Trophoblast cell (in vitro differentiated cells and primary cell): ENCODE data around the gene MAGOHB. TPM values are rescaled to one million over a fixed set of nuclear protein-coding genes. Genes with fewer than 3 reads are reported as not detected.

ENCODE experiments used
- DNase-seq, 2 donors: peaks; one replicate each; pipeline ENCODE4 v3.0.0-alpha.2; 2016
- H2AFZ ChIP-seq: 2 replicates; pipeline ENCODE4 v1.6.1; 2013; ENCODE audit warnings: low read length, moderate library complexity, mild to moderate bottlenecking; ENCODE audit not compliant: insufficient read depth, poor library complexity
- H2AK5ac ChIP-seq: 2 replicates; pipeline ENCODE4 v1.6.1; 2013; ENCODE audit warnings: mild to moderate bottlenecking, low read length
- H2BK120ac ChIP-seq: 2 replicates; pipeline ENCODE4 v1.6.1; 2013; ENCODE audit warnings: low read length, mild to moderate bottlenecking, moderate library complexity; ENCODE audit not compliant: insufficient read depth, poor library complexity
- H2BK12ac ChIP-seq: 2 replicates; pipeline ENCODE4 v1.6.1; 2013; ENCODE audit warnings: mild to moderate bottlenecking, low read length, moderate library complexity
- H2BK5ac ChIP-seq: 2 replicates; pipeline ENCODE4 v1.6.1; 2013; ENCODE audit warnings: low read length, low read depth, moderate library complexity, mild to moderate bottlenecking; ENCODE audit not compliant: poor library complexity
- H3K14ac ChIP-seq: 2 replicates; pipeline ENCODE4 v1.6.1; 2013; ENCODE audit warnings: mild to moderate bottlenecking, low read length
- H3K18ac ChIP-seq: 2 replicates; pipeline ENCODE4 v1.6.1; 2013; ENCODE audit warnings: mild to moderate bottlenecking, low read length
- H3K23ac ChIP-seq: 2 replicates; pipeline ENCODE4 v1.6.1; 2013; ENCODE audit warnings: low read length
- H3K27ac ChIP-seq: 2 replicates; pipeline ENCODE4 v1.5.1; 2013; ENCODE audit warnings: low read depth, mild to moderate bottlenecking, inconsistent platforms, low read length, moderate library complexity
- H3K27me3 ChIP-seq: 2 replicates; pipeline ENCODE4 v1.6.1; 2013; ENCODE audit warnings: inconsistent platforms, mild to moderate bottlenecking, low read length, moderate library complexity; ENCODE audit not compliant: insufficient read depth
- H3K36me3 ChIP-seq, 2 experiments: 1 replicate in 1 of 2; 2 replicates in 1 of 2; pipeline ENCODE4 v1.6.1; 2013; ENCODE audit warnings: low read length in 2 of 2, mild to moderate bottlenecking in 2 of 2, moderate library complexity in 1 of 2; ENCODE audit not compliant: insufficient read depth in 2 of 2, control insufficient read depth in 1 of 2
- H3K4ac ChIP-seq: 2 replicates; pipeline ENCODE4 v1.6.1; 2013; ENCODE audit warnings: low read depth, mild to moderate bottlenecking, low read length, moderate library complexity
- H3K4me1 ChIP-seq, 2 experiments: 1 replicate in 1 of 2; 2 replicates in 1 of 2; pipeline ENCODE4 v1.6.1; 2013; ENCODE audit warnings: low read length in 2 of 2, mild to moderate bottlenecking in 2 of 2, moderate library complexity in 1 of 2; ENCODE audit not compliant: insufficient read depth in 2 of 2, control insufficient read depth in 1 of 2
- H3K4me2 ChIP-seq: 2 replicates; pipeline ENCODE4 v1.6.1; 2013; ENCODE audit warnings: inconsistent platforms, mild to moderate bottlenecking, low read length, moderate library complexity
- H3K4me3 ChIP-seq: 2 replicates; pipeline ENCODE4 v1.5.1; 2013; ENCODE audit warnings: mild to moderate bottlenecking, low read depth, low read length, inconsistent platforms
- H3K79me1 ChIP-seq: one replicate; pipeline ENCODE4 v1.6.1; 2013; ENCODE audit warnings: low read length
- H3K79me2 ChIP-seq: 2 replicates; pipeline ENCODE4 v1.6.1; 2013; ENCODE audit warnings: low read length, mild to moderate bottlenecking; ENCODE audit not compliant: control insufficient read depth, insufficient read depth, poor library complexity
- H3K9ac ChIP-seq: 2 replicates; pipeline ENCODE4 v1.6.1; 2013; ENCODE audit warnings: mild to moderate bottlenecking, low read length
- H3K9me3 ChIP-seq: 2 replicates; pipeline ENCODE4 v1.6.1; 2013; ENCODE audit warnings: low read depth, mild to moderate bottlenecking, control low read depth, inconsistent platforms, low read length; ENCODE audit not compliant: insufficient read depth
- H4K12ac ChIP-seq: 2 replicates; pipeline ENCODE4 v1.6.1; 2013; ENCODE audit warnings: low read depth, mild to moderate bottlenecking, low read length, moderate library complexity
- H4K8ac ChIP-seq: 2 replicates; pipeline ENCODE4 v1.6.1; 2013; ENCODE audit warnings: low read depth, mild to moderate bottlenecking, low read length, moderate library complexity
- H4K91ac ChIP-seq: one replicate; pipeline ENCODE4 v1.6.1; 2013; ENCODE audit warnings: low read depth, mild to moderate bottlenecking, low read length, moderate library complexity
- WGBS: extraction: QIAGEN DNeasy Blood & Tissue Kit; methylation state at CpG from one replicate; pipeline ENCODE4 v1.1.7; 2013; ENCODE audit warnings: missing lambda C conversion rate; ENCODE audit not compliant: insufficient read length, insufficient coverage; ENCODE audit errors: extremely low coverage; 5-methylcytosine and 5-hydroxymethylcytosine counted together
- polyA plus RNA-seq: library from polyadenylated mRNA; stranded (reverse); fragments of 200-250 nt; gene quantifications from 2 replicates; pipeline ENCODE4 v1.2.3, GENCODE V29; 2013

The MAGOHB gene
- 32.1 TPM in 2 replicates for polyA plus RNA-seq

- peak within 1 kb of the TSS; percentile 91 for H3K4me3 ChIP-seq
- peak within 1 kb of the TSS; percentile 94 for H3K9ac ChIP-seq
- peaks cover 2 to 4% of the 10 kb centered on the region in 2 experiments for H3K36me3 ChIP-seq
- peak within 1 kb of the TSS; percentile 91 for H3K18ac ChIP-seq
- peak; percentile 96 to 100 for DNase-seq
- H4K8ac ChIP-seq, result peak within 1 kb of the TSS; percentile 96
- peak within 1 kb of the TSS; percentile 42 for H2AK5ac ChIP-seq
- no peak within 1 kb of the TSS for H2BK12ac ChIP-seq
- H4K91ac ChIP-seq, result peak within 1 kb of the TSS; percentile 86
- peak within 1 kb of the TSS; percentile 87 for H2BK5ac ChIP-seq
- H3K14ac ChIP-seq, result peak within 1 kb of the TSS; percentile 94
- H3K4me2 ChIP-seq, result peak within 1 kb of the TSS; percentile 78
- H2AFZ ChIP-seq, result peak within 1 kb of the TSS; percentile 90
- peaks cover 0 to 3% of the 10 kb centered on the region in 2 experiments for H3K4me1 ChIP-seq
- H3K79me1 ChIP-seq, result peaks cover 2% of the 10 kb centered on the region
- peak within 1 kb of the TSS; percentile 66 for H3K4ac ChIP-seq
- no peak within 1 kb of the TSS for H3K23ac ChIP-seq
- H3K27ac ChIP-seq, result peak within 1 kb of the TSS; percentile 36
- H3K27me3 ChIP-seq, result no peaks in the 10 kb centered on the region
- no CpG with 5 or more reads among the region's 45 CpGs for WGBS
- no peaks in the 10 kb centered on the region for H3K9me3 ChIP-seq
- H4K12ac ChIP-seq, result peak within 1 kb of the TSS; percentile 89
- peak within 1 kb of the TSS; percentile 62 for H2BK120ac ChIP-seq
- H3K79me2 ChIP-seq, result peaks cover 7% of the 10 kb centered on the region
Observed at GRCh38 chr12:10613349-10614055, at the start of gene MAGOHB. Gene MAGOHB (minus strand): TSS chr12:10613609. CDS start chr12:10613532, 77 bp downstream.

GRCh38 chr12:10661338-10661737, 47.9 kb upstream of the MAGOHB start:
- no peaks in the 10 kb centered on the region for H3K36me3 ChIP-seq
- no peak overlapping the region for H3K18ac ChIP-seq
- no peak overlapping the region for H2BK5ac ChIP-seq
- no peak overlapping the region for H4K12ac ChIP-seq
- H3K27me3 ChIP-seq, result no peaks in the 10 kb centered on the region
- H3K9me3 ChIP-seq, result no peaks in the 10 kb centered on the region
- no peak overlapping the region for H2BK12ac ChIP-seq
- H3K27ac ChIP-seq, result no peak overlapping the region
- peaks cover 0 to 2% of the 10 kb centered on the region in 2 experiments for H3K4me1 ChIP-seq
- no peak overlapping the region for H3K4me2 ChIP-seq
- WGBS, result no CpG with 5 or more reads among the region's 3 CpGs
- H3K9ac ChIP-seq, result no peak overlapping the region
- no peaks in the 10 kb centered on the region for H3K79me1 ChIP-seq
- no peak overlapping the region for H2AFZ ChIP-seq
- H3K4ac ChIP-seq, result no peak overlapping the region
- H2AK5ac ChIP-seq, result no peak overlapping the region
- no peak overlapping the region for H3K4me3 ChIP-seq
- no peak overlapping the region for H2BK120ac ChIP-seq
- no peak overlapping the region for H3K14ac ChIP-seq
- H3K79me2 ChIP-seq, result no peaks in the 10 kb centered on the region
- H4K8ac ChIP-seq, result no peak overlapping the region
- peak in 1 of 2 donors; percentile 38 for DNase-seq
- no peak overlapping the region for H4K91ac ChIP-seq
- H3K23ac ChIP-seq, result no peak overlapping the region

DNA sequence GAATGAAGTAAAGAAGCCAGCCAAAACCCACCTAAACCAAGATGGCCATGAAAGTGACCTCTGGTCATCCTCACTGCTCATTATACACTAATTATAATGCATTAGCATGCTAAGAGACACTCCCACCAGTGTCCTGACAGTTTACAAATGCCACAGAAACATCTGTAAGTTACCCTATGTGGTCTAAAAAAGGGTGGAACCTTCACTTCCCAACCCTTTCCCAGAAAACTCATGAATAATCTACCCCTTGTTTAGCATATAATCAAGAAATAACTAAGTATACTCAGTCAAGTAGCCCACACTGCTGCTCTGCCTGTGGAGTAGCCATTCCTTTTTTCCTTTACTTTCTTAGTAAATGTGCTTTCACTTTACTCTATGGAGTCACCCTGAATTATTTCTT, 40.6 kb upstream of the MAGOHB start:
- Histone ChIP-seq H4K8ac (no peak overlapping the region), H3K14ac (no peak overlapping the region), H2BK5ac (no peak overlapping the region), H2BK120ac (no peak overlapping the region), H3K27ac (no peak overlapping the region), H3K79me1 (no peaks in the 10 kb centered on the region), H3K9ac (no peak overlapping the region), H3K4me2 (no peak overlapping the region), H3K36me3 (no peaks in the 10 kb centered on the region), H3K79me2 (no peaks in the 10 kb centered on the region), H3K4me3 (no peak overlapping the region), H3K27me3 (no peaks in the 10 kb centered on the region), H2AK5ac (no peak overlapping the region), H3K4me1 (no peaks in the 10 kb centered on the region), H3K23ac (no peak overlapping the region), H4K12ac (no peak overlapping the region), H2BK12ac (no peak overlapping the region), H3K18ac (no peak overlapping the region), H2AFZ (no peak overlapping the region), H3K9me3 (no peaks in the 10 kb centered on the region), H3K4ac (no peak overlapping the region), H4K91ac (no peak overlapping the region)
- no peak for DNase-seq

DNA sequence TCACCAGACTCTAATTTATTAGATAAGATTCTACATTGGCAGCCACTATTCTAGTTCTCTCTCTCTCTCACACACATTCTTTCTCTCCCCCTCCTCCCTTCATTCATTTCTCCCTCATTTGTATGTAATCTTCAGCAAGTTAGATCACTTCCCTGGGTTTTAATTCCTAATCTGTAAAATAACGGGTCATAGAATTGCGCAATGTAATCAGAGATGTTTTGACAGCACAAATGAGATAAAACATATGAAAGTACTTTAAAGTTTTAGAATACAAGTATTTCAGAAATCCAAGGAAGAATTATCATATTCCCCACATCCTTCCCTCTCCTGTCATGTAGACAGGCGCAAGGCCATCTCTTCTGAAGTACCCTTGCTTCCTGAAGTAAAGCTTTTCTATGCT, 38.8 kb upstream of the MAGOHB start:
- H2AFZ ChIP-seq, result no peak overlapping the region
- WGBS, result no CpG with 5 or more reads among the region's 3 CpGs
- H3K9me3 ChIP-seq, result no peaks in the 10 kb centered on the region
- H3K23ac ChIP-seq, result no peak overlapping the region
- no peaks in the 10 kb centered on the region for H3K79me1 ChIP-seq
- H2AK5ac ChIP-seq, result no peak overlapping the region
- no peak overlapping the region for H3K4ac ChIP-seq
- H3K4me2 ChIP-seq, result no peak overlapping the region
- H3K27me3 ChIP-seq, result no peaks in the 10 kb centered on the region
- no peak overlapping the region for H4K91ac ChIP-seq
- no peak overlapping the region for H4K12ac ChIP-seq
- no peak overlapping the region for H4K8ac ChIP-seq
- H3K18ac ChIP-seq, result no peak overlapping the region
- H2BK120ac ChIP-seq, result no peak overlapping the region
- H3K36me3 ChIP-seq, result no peaks in the 10 kb centered on the region
- no peak for DNase-seq
- no peak overlapping the region for H3K27ac ChIP-seq
- H3K4me1 ChIP-seq, result no peaks in the 10 kb centered on the region
- no peak overlapping the region for H3K14ac ChIP-seq
- H2BK5ac ChIP-seq, result no peak overlapping the region
- no peak overlapping the region for H3K4me3 ChIP-seq
- H3K9ac ChIP-seq, result no peak overlapping the region
- no peaks in the 10 kb centered on the region for H3K79me2 ChIP-seq
- no peak overlapping the region for H2BK12ac ChIP-seq
